Left renal pelvis (tissue), 4 donors: ENCODE measurements around the gene NUDT8. TPM values are rescaled to one million over a fixed set of nuclear protein-coding genes. Genes with fewer than 3 reads are reported as not detected.
A peak's percentile ranks its signal among the peaks of the same experiment; 100 is the strongest.

Experiments
- DNase-seq, 4 donors: peaks; one replicate each; pipeline ENCODE4 v3.0.0-alpha.2; 2013; ENCODE audit warnings: low read depth in 4 of 4, low spot score in 3 of 4
- polyA plus RNA-seq, 4 donors: library from polyadenylated mRNA; unstranded; fragments of 120-200 nt; gene quantifications; one replicate each; pipeline ENCODE4 v1.2.1, GENCODE V29; 2013; ENCODE audit not compliant: insufficient read length in 4 of 4

Gene NUDT8
- 10 to 100 TPM in 1 of 4 donors, 1 to 10 TPM in 3; 3.6 to 10.1 (median 4.1) TPM for polyA plus RNA-seq

GRCh38 chr11:67629386-67630227 lies at the start of gene NUDT8:
Gene NUDT8 (minus strand): TSS chr11:67629937. CDS start chr11:67629911, 26 bp downstream.
- DNase-seq = no peak

GRCh38 chr11:67675058-67675747 lies 45.5 kb upstream of the NUDT8 start:
- no peak for DNase-seq

GRCh38 chr11:67674442-67674871 lies 44.7 kb upstream of the NUDT8 start, which contains the start of gene ALDH3B2:
Gene ALDH3B2 (minus strand): TSS chr11:67674623. CDS start chr11:67666935, 7,688 bp downstream.
- DNase-seq = peak in 2 of 4 donors; percentile 47 to 55

GRCh38 chr11:67673902-67674301 lies 44.2 kb upstream of the NUDT8 start:
- no peak for DNase-seq

- no peak for DNase-seq
Observed at GRCh38 chr11:67673358-67673757, 43.6 kb upstream of the NUDT8 start.

- no peak for DNase-seq
Observed at GRCh38 chr11:67671211-67671520, 41.4 kb upstream of the NUDT8 start.

GRCh38 chr11:67670316-67671210 lies 40.8 kb upstream of the NUDT8 start:
- no peak for DNase-seq

- no peak for DNase-seq
Observed at GRCh38 chr11:67668192-67668551, 38.4 kb upstream of the NUDT8 start.

GRCh38 chr11:67667490-67668191 lies 37.9 kb upstream of the NUDT8 start:
- peak in 3 of 4 donors; percentile 36 to 47 (median 46) for DNase-seq

- no peak for DNase-seq
Observed at GRCh38 chr11:67666676-67667489, 37.1 kb upstream of the NUDT8 start.

- DNase-seq = no peak
Observed at GRCh38 chr11:67666303-67666645, 36.5 kb upstream of the NUDT8 start.

GRCh38 chr11:67665541-67666302 lies 36.0 kb upstream of the NUDT8 start:
- no peak for DNase-seq

- DNase-seq = no peak
Observed at GRCh38 chr11:67664696-67665540, 35.2 kb upstream of the NUDT8 start.

GRCh38 chr11:67664213-67664585 lies 34.5 kb upstream of the NUDT8 start:
- DNase-seq = no peak

GRCh38 chr11:67663532-67664212 lies 33.9 kb upstream of the NUDT8 start:
- no peak for DNase-seq

- DNase-seq = no peak
Observed at GRCh38 chr11:67662835-67663531, 33.2 kb upstream of the NUDT8 start.
